ENCODE results near the gene CERT1.

CERT1 gene

DNA sequence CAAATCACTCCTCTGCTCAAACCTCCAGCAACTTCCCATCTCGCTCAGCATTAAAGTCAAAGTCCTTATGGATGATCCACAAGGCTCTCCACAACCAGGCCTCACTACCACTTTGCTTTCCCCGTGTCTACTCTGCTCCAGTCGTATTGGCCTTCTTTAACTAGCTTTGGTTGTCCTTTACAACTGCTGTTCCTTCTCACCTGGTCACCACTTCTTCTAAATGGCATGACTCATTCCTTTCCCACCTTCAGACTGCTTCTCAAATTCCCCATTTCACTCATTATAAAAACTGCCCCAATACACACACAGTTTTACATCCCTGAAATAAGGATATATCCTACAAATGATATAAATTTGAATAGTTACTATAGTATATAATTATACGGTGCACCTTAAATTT lies 30.4 kb downstream of the CERT1 start:
- no peak overlapping the region for H2AK5ac ChIP-seq (ENCODE audit: low read length, severe bottlenecking)
- peaks cover 10% of the 10 kb centered on the region for H3K9me3 ChIP-seq (ENCODE audit: control insufficient read depth, low read length)
- H3K9ac ChIP-seq (ENCODE audit: low read length): no peak overlapping the region
- H3K18ac ChIP-seq (ENCODE audit: low read depth in 1 of 2, low read length in 2 of 2): no peak overlapping the region
- no peak overlapping the region for H4K91ac ChIP-seq (ENCODE audit: low read length)
- no peak overlapping the region for H4K8ac ChIP-seq (ENCODE audit: low read length)
- H3K4me2 ChIP-seq (ENCODE audit: low read length, poor library complexity, severe bottlenecking): no peak overlapping the region
- H3K23ac ChIP-seq (ENCODE audit: low read length in 2 of 2): no peak overlapping the region
- H3K79me1 ChIP-seq (replicated peaks; ENCODE audit: low read length, poor library complexity, severe bottlenecking): peaks cover 20% of the 10 kb centered on the region
- H3K27me3 ChIP-seq (ENCODE audit: control insufficient read depth in 1 of 2, insufficient read depth in 1 of 2, low read length in 2 of 2): no peaks in the 10 kb centered on the region
- no peak overlapping the region for H3K14ac ChIP-seq (ENCODE audit: low read length in 2 of 2)
- H3K4me3 ChIP-seq (ENCODE audit: insufficient read depth in 1 of 2, low read depth in 1 of 2, low read length in 2 of 2): no peak overlapping the region
- WGBS: 97% methylated on average over 3 of the region's 4 CpGs
- no peaks in the 10 kb centered on the region for H3K4me1 ChIP-seq (ENCODE audit: control insufficient read depth, insufficient read depth, low read depth, low read length)
- DNase-seq: no peak
- H2BK15ac ChIP-seq (ENCODE audit: low read depth, poor library complexity, severe bottlenecking): no peak overlapping the region
- no peak overlapping the region for H2BK12ac ChIP-seq (ENCODE audit: low read length in 2 of 2)
- no peak overlapping the region for H2BK5ac ChIP-seq (ENCODE audit: low read depth, low read length, poor library complexity, severe bottlenecking)
- H3K4ac ChIP-seq (ENCODE audit: low read depth in 1 of 2, low read length in 2 of 2): no peak overlapping the region
- no peak overlapping the region for H2BK120ac ChIP-seq (ENCODE audit: low read depth, low read length)
- H3K36me3 ChIP-seq (ENCODE audit: control insufficient read depth in 1 of 2, insufficient read depth in 2 of 2, low read depth in 1 of 2, low read length in 2 of 2): peaks cover 0 to 4% of the 10 kb centered on the region in 2 experiments
- no peak overlapping the region for H3K27ac ChIP-seq (ENCODE audit: low read length, poor library complexity, severe bottlenecking)
- no peak overlapping the region for H2AFZ ChIP-seq (ENCODE audit: low read depth, low read length)

DNA sequence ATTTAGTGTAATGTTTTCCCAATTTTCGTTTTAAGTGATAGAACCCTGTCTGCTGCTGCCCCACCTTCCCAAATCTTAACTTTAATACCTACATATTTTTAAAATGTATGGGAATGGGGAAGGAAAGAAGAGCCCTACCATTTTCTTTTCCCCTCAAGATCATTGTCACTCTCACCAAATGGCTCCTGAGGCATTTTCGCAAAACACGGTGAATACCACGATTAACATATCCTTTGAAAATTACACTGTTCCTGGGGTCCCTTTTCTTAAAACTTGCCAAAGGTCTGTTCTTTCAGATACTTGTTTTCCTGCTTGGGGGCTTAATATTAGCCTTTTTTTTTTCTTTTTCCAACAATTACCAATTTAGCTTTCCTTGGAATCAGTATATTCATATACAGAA lies 36.1 kb downstream of the CERT1 start:
- no peak overlapping the region for H3K23ac ChIP-seq (ENCODE audit: low read length in 2 of 2)
- H2AK5ac ChIP-seq (ENCODE audit: low read length, severe bottlenecking): no peak overlapping the region
- no peak overlapping the region for H3K18ac ChIP-seq (ENCODE audit: low read depth in 1 of 2, low read length in 2 of 2)
- H3K4me1 ChIP-seq (ENCODE audit: control insufficient read depth, insufficient read depth, low read depth, low read length): peaks cover 6% of the 10 kb centered on the region
- no peak overlapping the region for H3K14ac ChIP-seq (ENCODE audit: low read length in 2 of 2)
- no peak overlapping the region for H2BK5ac ChIP-seq (ENCODE audit: low read depth, low read length, poor library complexity, severe bottlenecking)
- peaks cover 6% of the 10 kb centered on the region for H3K79me1 ChIP-seq (replicated peaks; ENCODE audit: low read length, poor library complexity, severe bottlenecking)
- H4K8ac ChIP-seq (ENCODE audit: low read length): no peak overlapping the region
- no peak overlapping the region for H2BK15ac ChIP-seq (ENCODE audit: low read depth, poor library complexity, severe bottlenecking)
- H4K91ac ChIP-seq (ENCODE audit: low read length): no peak overlapping the region
- peaks cover 0 to 6% of the 10 kb centered on the region in 2 experiments for H3K36me3 ChIP-seq (ENCODE audit: control insufficient read depth in 1 of 2, insufficient read depth in 2 of 2, low read depth in 1 of 2, low read length in 2 of 2)
- no peak overlapping the region for H2AFZ ChIP-seq (ENCODE audit: low read depth, low read length)
- H3K4ac ChIP-seq (ENCODE audit: low read depth in 1 of 2, low read length in 2 of 2): no peak overlapping the region
- no peak overlapping the region for H3K4me3 ChIP-seq (ENCODE audit: insufficient read depth in 1 of 2, low read depth in 1 of 2, low read length in 2 of 2)
- no peak for DNase-seq
- H3K27ac ChIP-seq (ENCODE audit: low read length, poor library complexity, severe bottlenecking): peak overlapping the region; percentile 23
- WGBS: 62% methylated on average over 3 of the region's 4 CpGs
- H2BK12ac ChIP-seq (ENCODE audit: low read length in 2 of 2): no peak overlapping the region
- H3K9me3 ChIP-seq (ENCODE audit: control insufficient read depth, low read length): peaks cover 7% of the 10 kb centered on the region
- no peak overlapping the region for H3K4me2 ChIP-seq (ENCODE audit: low read length, poor library complexity, severe bottlenecking)
- H3K9ac ChIP-seq (ENCODE audit: low read length): no peak overlapping the region
- H2BK120ac ChIP-seq (ENCODE audit: low read depth, low read length): no peak overlapping the region
- H3K27me3 ChIP-seq (ENCODE audit: control insufficient read depth in 1 of 2, insufficient read depth in 1 of 2, low read length in 2 of 2): no peaks in the 10 kb centered on the region

DNA sequence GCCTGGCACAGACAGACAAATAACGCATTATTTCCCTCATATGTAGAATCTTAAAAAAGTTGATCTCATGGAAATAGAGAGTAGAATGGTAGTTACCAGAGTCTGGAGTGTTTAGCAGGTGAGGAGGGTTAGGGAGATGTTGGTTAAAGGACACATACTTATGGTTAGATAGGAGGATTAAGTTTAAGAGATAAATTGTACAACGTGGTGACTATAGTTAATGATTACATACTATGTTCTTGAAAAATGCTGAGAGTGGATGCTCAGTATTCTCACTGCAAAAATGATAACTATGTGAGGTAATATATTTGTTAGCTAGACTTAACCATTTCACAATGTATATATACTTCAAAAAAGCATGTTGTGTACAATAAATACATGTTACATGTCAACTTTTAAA lies 38.0 kb downstream of the CERT1 start:
- no peak for DNase-seq
- no peak overlapping the region for H2BK15ac ChIP-seq (ENCODE audit: low read depth, poor library complexity, severe bottlenecking)
- no peak overlapping the region for H3K4me3 ChIP-seq (ENCODE audit: insufficient read depth in 1 of 2, low read depth in 1 of 2, low read length in 2 of 2)
- no peak overlapping the region for H3K14ac ChIP-seq (ENCODE audit: low read length in 2 of 2)
- H3K4me1 ChIP-seq (ENCODE audit: control insufficient read depth, insufficient read depth, low read depth, low read length): peaks cover 6% of the 10 kb centered on the region
- no peak overlapping the region for H3K18ac ChIP-seq (ENCODE audit: low read depth in 1 of 2, low read length in 2 of 2)
- no peak overlapping the region for H3K23ac ChIP-seq (ENCODE audit: low read length in 2 of 2)
- H3K9me3 ChIP-seq (ENCODE audit: control insufficient read depth, low read length): peaks cover 26% of the 10 kb centered on the region
- no peak overlapping the region for H4K8ac ChIP-seq (ENCODE audit: low read length)
- no peak overlapping the region for H3K4me2 ChIP-seq (ENCODE audit: low read length, poor library complexity, severe bottlenecking)
- no peak overlapping the region for H3K4ac ChIP-seq (ENCODE audit: low read depth in 1 of 2, low read length in 2 of 2)
- WGBS: 100% methylated on average over 2 of the region's 2 CpGs
- peaks cover 4% of the 10 kb centered on the region for H3K79me1 ChIP-seq (replicated peaks; ENCODE audit: low read length, poor library complexity, severe bottlenecking)
- no peaks in the 10 kb centered on the region for H3K27me3 ChIP-seq (ENCODE audit: control insufficient read depth in 1 of 2, insufficient read depth in 1 of 2, low read length in 2 of 2)
- no peak overlapping the region for H3K9ac ChIP-seq (ENCODE audit: low read length)
- H2BK120ac ChIP-seq (ENCODE audit: low read depth, low read length): no peak overlapping the region
- no peak overlapping the region for H4K91ac ChIP-seq (ENCODE audit: low read length)
- H3K27ac ChIP-seq (ENCODE audit: low read length, poor library complexity, severe bottlenecking): peak overlapping the region; percentile 92
- no peak overlapping the region for H2AK5ac ChIP-seq (ENCODE audit: low read length, severe bottlenecking)
- no peak overlapping the region for H2BK5ac ChIP-seq (ENCODE audit: low read depth, low read length, poor library complexity, severe bottlenecking)
- H2AFZ ChIP-seq (ENCODE audit: low read depth, low read length): no peak overlapping the region
- H3K36me3 ChIP-seq (ENCODE audit: control insufficient read depth in 1 of 2, insufficient read depth in 2 of 2, low read depth in 1 of 2, low read length in 2 of 2): peaks cover 0 to 6% of the 10 kb centered on the region in 2 experiments
- no peak overlapping the region for H2BK12ac ChIP-seq (ENCODE audit: low read length in 2 of 2)

DNA sequence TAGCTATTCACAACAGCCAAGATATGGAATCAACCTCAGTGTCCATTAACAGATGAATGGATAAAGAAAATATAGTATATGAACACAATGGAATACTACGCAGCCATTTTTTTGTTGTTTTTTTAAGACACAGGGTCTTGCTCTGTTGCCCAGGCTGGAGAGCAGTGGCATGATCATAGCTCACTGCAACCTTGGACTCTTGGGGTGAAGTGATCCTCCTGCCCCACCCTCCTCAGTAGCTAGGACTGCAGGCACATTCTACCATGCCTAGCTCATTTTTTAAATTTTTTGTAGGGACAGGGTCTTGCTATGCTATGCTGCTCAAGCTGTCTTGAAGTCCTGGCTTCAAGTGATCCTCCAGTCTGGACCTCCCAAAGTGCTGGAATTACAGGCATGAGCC lies 38.5 kb downstream of the CERT1 start:
- Histone ChIP-seq H3K79me1 (replicated peaks; ENCODE audit: low read length, poor library complexity, severe bottlenecking) (peaks cover 8% of the 10 kb centered on the region), H3K4ac (ENCODE audit: low read depth in 1 of 2, low read length in 2 of 2) (no peak overlapping the region), H4K8ac (ENCODE audit: low read length) (no peak overlapping the region), H3K18ac (ENCODE audit: low read depth in 1 of 2, low read length in 2 of 2) (no peak overlapping the region), H2AFZ (ENCODE audit: low read depth, low read length) (no peak overlapping the region), H2BK5ac (ENCODE audit: low read depth, low read length, poor library complexity, severe bottlenecking) (no peak overlapping the region), H3K4me2 (ENCODE audit: low read length, poor library complexity, severe bottlenecking) (peak overlapping the region; percentile 43), H3K27me3 (ENCODE audit: control insufficient read depth in 1 of 2, insufficient read depth in 1 of 2, low read length in 2 of 2) (no peaks in the 10 kb centered on the region), H2BK120ac (ENCODE audit: low read depth, low read length) (no peak overlapping the region), H3K27ac (ENCODE audit: low read length, poor library complexity, severe bottlenecking) (peak overlapping the region; percentile 92), H4K91ac (ENCODE audit: low read length) (no peak overlapping the region), H2AK5ac (ENCODE audit: low read length, severe bottlenecking) (peak overlapping the region; percentile 39), H3K14ac (ENCODE audit: low read length in 2 of 2) (no peak overlapping the region), H3K4me1 (ENCODE audit: control insufficient read depth, insufficient read depth, low read depth, low read length) (peaks cover 6% of the 10 kb centered on the region), H3K9me3 (ENCODE audit: control insufficient read depth, low read length) (peaks cover 31% of the 10 kb centered on the region), H3K4me3 (ENCODE audit: insufficient read depth in 1 of 2, low read depth in 1 of 2, low read length in 2 of 2) (no peak overlapping the region), H2BK15ac (ENCODE audit: low read depth, poor library complexity, severe bottlenecking) (no peak overlapping the region), H2BK12ac (ENCODE audit: low read length in 2 of 2) (no peak overlapping the region), H3K23ac (ENCODE audit: low read length in 2 of 2) (no peak overlapping the region), H3K36me3 (ENCODE audit: control insufficient read depth in 1 of 2, insufficient read depth in 2 of 2, low read depth in 1 of 2, low read length in 2 of 2) (peaks cover 0 to 6% of the 10 kb centered on the region in 2 experiments), H3K9ac (ENCODE audit: low read length) (no peak overlapping the region)
- no peak for DNase-seq
- WGBS: 100% methylated on average over 1 of the region's 1 CpG
